Gastroesophageal sphincter (tissue), 4 donors: ENCODE results near the gene BIK. TPM values are rescaled to one million over a fixed set of nuclear protein-coding genes. Genes with fewer than 3 reads are reported as not detected.

Experiments used
- ATAC-seq: fragments of 150-250 bp; one replicate; pipeline ENCODE4 v1.9.1; 2016; ENCODE audit warnings: mild to moderate bottlenecking, moderate library complexity
- H3K27ac ChIP-seq, 4 donors: fragments of 200-600 bp; sonication (generic) in 3 of 4; 1 replicate in 3 of 4; 2 replicates in 1 of 4; pipeline ENCODE4 v1.5.1; 2016 to 2019
- H3K27me3 ChIP-seq: fragments of 200-600 bp; sonication (generic); one replicate; pipeline ENCODE4 v1.5.1; 2019
- H3K36me3 ChIP-seq, 2 donors: fragments of 200-600 bp; sonication (generic); one replicate each; pipeline ENCODE4 v1.5.1; 2019; ENCODE audit warnings: control low read depth in 1 of 2
- H3K4me1 ChIP-seq, 3 donors: fragments of 200-600 bp; sonication (generic); 1 replicate in 2 of 3; 2 replicates in 1 of 3; pipeline ENCODE4 v1.5.1; 2016 to 2019; ENCODE audit warnings: control low read depth in 2 of 3
- H3K4me3 ChIP-seq, 2 donors: fragments of 200-600 bp; sonication (generic); one replicate each; pipeline ENCODE4 v1.5.1; 2019; ENCODE audit warnings: mild to moderate bottlenecking in 1 of 2, moderate library complexity in 1 of 2
- H3K9me3 ChIP-seq, 3 donors: fragments of 200-600 bp; sonication (generic); one replicate each; pipeline ENCODE4 v1.5.1; 2017 to 2019; ENCODE audit warnings: control low read depth in 2 of 3
- CTCF ChIP-seq, 4 experiments: fragments of 200-600 bp in 2 of 4; fragments of 450-650 bp in 2 of 4; sonication (generic) in 1 of 4; IDR thresholded peaks; one replicate each; pipeline ENCODE4 v1.5.1; 2017 to 2019; ENCODE audit warnings: antibody characterized with exemption in 4 of 4, mild to moderate bottlenecking in 2 of 4, moderate library complexity in 2 of 4
- EP300 ChIP-seq: sonication (generic); formaldehyde crosslinking; IDR thresholded peaks from one replicate; pipeline ENCODE4 v1.6.1; 2017; ENCODE audit warnings: antibody characterized with exemption, mild to moderate bottlenecking
- POLR2A ChIP-seq, 2 donors: fragments of 450-650 bp; IDR thresholded peaks; one replicate each; pipeline ENCODE4 v1.6.1; 2017; ENCODE audit warnings: antibody characterized with exemption in 2 of 2, mild to moderate bottlenecking in 2 of 2, moderate library complexity in 1 of 2
- POLR2AphosphoS5 ChIP-seq: sonication (generic); formaldehyde crosslinking; IDR thresholded peaks from one replicate; pipeline ENCODE4 v1.6.1; 2017; ENCODE audit warnings: antibody characterized with exemption
- WGBS, 2 donors: methylation state at CpG; one replicate each; pipeline ENCODE4 v1.1.5; 2018; ENCODE audit warnings: low coverage in 1 of 2; 5-methylcytosine and 5-hydroxymethylcytosine counted together
- total RNA-seq, 4 donors: library from RNA; depleted of rRNA; stranded (reverse); fragments of >200 nt; gene quantifications; one replicate each; pipeline ENCODE4 v1.1.0, GENCODE V29; 2016

Gene BIK
- total RNA-seq, 4 donors from 2014 or later = 1.7 TPM; not detected in 3

GRCh38 chr22:43156413-43156812, 45.9 kb downstream of the BIK start:
- Histone ChIP-seq H3K27ac (no peak overlapping the region), H3K4me3 (no peak overlapping the region), H3K27me3 (no peaks in the 10 kb centered on the region), H3K4me1 (peaks cover 0 to 66% (median 9%) of the 10 kb centered on the region in 3 donors), H3K36me3 (peaks cover 0 to 31% of the 10 kb centered on the region in 2 donors), H3K9me3 (no peaks in the 10 kb centered on the region)
- no peak for ATAC-seq
- no peak for TF ChIP-seq POLR2A (IDR thresholded peaks at IDR 0.05)
- TF ChIP-seq CTCF (IDR thresholded peaks at IDR 0.05) = no peak
- TF ChIP-seq EP300 = no peak
- TF ChIP-seq POLR2AphosphoS5 = no peak
- WGBS, 2 donors = 67 to 77% methylated on average over 1 to 4 of the region's 12 CpGs

- TF ChIP-seq POLR2AphosphoS5 (no peak), EP300 (no peak), CTCF (IDR thresholded peaks at IDR 0.05) (no peak), POLR2A (IDR thresholded peaks at IDR 0.05) (no peak)
- Histone ChIP-seq H3K9me3 (no peaks in the 10 kb centered on the region), H3K27ac (no peak overlapping the region), H3K4me1 (peaks cover 0 to 54% (median 3%) of the 10 kb centered on the region in 3 donors), H3K36me3 (peaks cover 0 to 46% of the 10 kb centered on the region in 2 donors), H3K27me3 (no peaks in the 10 kb centered on the region), H3K4me3 (no peak overlapping the region)
- no peak for ATAC-seq
- whole genome bisulfite sequencing, 2 donors = 73% methylated on average over 3 to 7 of the region's 9 CpGs
Measured at GRCh38 chr22:43157874-43158546, 47.5 kb downstream of the BIK start.

GRCh38 chr22:43158778-43159483, 48.4 kb downstream of the BIK start:
- ATAC-seq = no peak

GRCh38 chr22:43159484-43160178, 49.1 kb downstream of the BIK start:
- H3K27ac ChIP-seq = no peak overlapping the region
- H3K27me3 ChIP-seq = no peaks in the 10 kb centered on the region
- peaks cover 0 to 55% (median 13%) of the 10 kb centered on the region in 3 donors for H3K4me1 ChIP-seq
- no peaks in the 10 kb centered on the region for H3K9me3 ChIP-seq
- ATAC-seq = no peak
- WGBS, 2 donors = no CpG with 5 or more reads among the region's 18 CpGs
- H3K36me3 ChIP-seq = peaks cover 0 to 51% of the 10 kb centered on the region in 2 donors
- no peak overlapping the region for H3K4me3 ChIP-seq
- TF ChIP-seq CTCF (IDR thresholded peaks at IDR 0.05) (no peak), POLR2AphosphoS5 (no peak), EP300 (no peak), POLR2A (IDR thresholded peaks at IDR 0.05) (no peak)

More at GRCh38 chr22:43158778-43159483, 48.4 kb downstream of the BIK start:
- WGBS, 2 donors = 70 to 79% methylated on average over 3 to 6 of the region's 24 CpGs
- TF ChIP-seq POLR2AphosphoS5 = no peak
- no peak for TF ChIP-seq POLR2A (IDR thresholded peaks at IDR 0.05)
- TF ChIP-seq EP300 = no peak
- no peak for TF ChIP-seq CTCF (IDR thresholded peaks at IDR 0.05)
- peaks cover 0 to 55% (median 12%) of the 10 kb centered on the region in 3 donors for H3K4me1 ChIP-seq
- no peaks in the 10 kb centered on the region for H3K9me3 ChIP-seq
- H3K27ac ChIP-seq = no peak overlapping the region
- H3K4me3 ChIP-seq = no peak overlapping the region
- no peaks in the 10 kb centered on the region for H3K27me3 ChIP-seq
- peaks cover 0 to 51% of the 10 kb centered on the region in 2 donors for H3K36me3 ChIP-seq
